K562 (cell line): ENCODE results near the gene SPSB1. TPM values are rescaled to one million over a fixed set of nuclear protein-coding genes. Genes with fewer than 3 reads are reported as not detected.

ENCODE experiments used
- ATAC-seq: fragments of 200-7000 bp; cut with Tn5 transposase; 3 replicates; pipeline ENCODE4 v1.9.1; 2020; ENCODE audit warnings: moderate library complexity
- BruUV-seq: library from RNA; stranded (reverse); fragments of 400-500 nt; replicated peaks from 2 replicates; lab custom pipeline; 2021; lab: Mats Ljungman, UMichigan
- CTCF ChIA-PET: fragments of 300-600 bp; formaldehyde crosslinking; extraction: SDS; loops from one replicate; lab custom pipeline; 2021; ENCODE audit warnings: low intra/inter-chr PET ratio; lab: Yijun Ruan, JAX
- POLR2A ChIA-PET: fragments of 300-600, 350-650 bp; sonication (Branson Sonifier 250); formaldehyde crosslinking; extraction: SDS; loops from one replicate; lab custom pipeline; 2021; ENCODE audit warnings: antibody characterized with exemption, inconsistent platforms; lab: Yijun Ruan, JAX
- DNase-seq, 4 experiments: peaks; one replicate each; pipeline versions ENCODE4 v3.0.0 to v3.0.0-alpha.2; 2011 to 2018; ENCODE audit warnings: low spot score in 3 of 4, mixed read lengths in 3 of 4; ENCODE audit errors: extremely low read depth in 1 of 4
- FAIRE-seq: peaks from 2 replicates; lab custom pipeline; 2011; peaks lifted over from hg19 to GRCh38; lab: Jason Lieb, UNC
- H2AFZ ChIP-seq: 2 replicates; pipeline ENCODE4 v1.6.0; 2011; ENCODE audit warnings: low read depth, low read length, control low read depth, inconsistent platforms
- H3K27ac ChIP-seq: fragments of 200-600 bp; 3 replicates; pipeline ENCODE4 v1.8.0; 2011; ENCODE audit warnings: low read depth, mild to moderate bottlenecking, control low read depth, inconsistent platforms, low read length, moderate library complexity, mixed read lengths; ENCODE audit errors: extremely low read depth
- H3K27me3 ChIP-seq, 2 experiments: fragments of 300-600 bp in 1 of 2; 2 replicates in 1 of 2; 3 replicates in 1 of 2; pipeline versions ENCODE4 v1.6.0 to v1.8.0; 2011; ENCODE audit warnings: inconsistent platforms in 2 of 2, low read length in 2 of 2, mild to moderate bottlenecking in 1 of 2, mixed read lengths in 1 of 2, moderate library complexity in 1 of 2; ENCODE audit not compliant: control insufficient read depth in 2 of 2, insufficient read depth in 2 of 2
- H3K36me3 ChIP-seq: fragments of 300-600 bp; 3 replicates; pipeline ENCODE4 v1.8.0; 2011; ENCODE audit warnings: mild to moderate bottlenecking, low read length, inconsistent platforms; ENCODE audit not compliant: control insufficient read depth, insufficient read depth
- H3K4me1 ChIP-seq, 2 experiments: fragments of 200-600 bp in 1 of 2; replicated peaks in 1 of 2; 2 replicates in 1 of 2; 3 replicates in 1 of 2; pipeline versions ENCODE4 v1.5.1 to v1.8.0; 2011; ENCODE audit warnings: inconsistent platforms in 2 of 2, low read length in 2 of 2, mild to moderate bottlenecking in 1 of 2, mixed read lengths in 1 of 2, moderate library complexity in 1 of 2; ENCODE audit not compliant: control insufficient read depth in 2 of 2, insufficient read depth in 2 of 2
- H3K4me2 ChIP-seq: 2 replicates; pipeline ENCODE4 v1.6.1; 2011; ENCODE audit warnings: low read length, control low read depth, inconsistent platforms, mixed read lengths; ENCODE audit not compliant: insufficient read depth
- H3K4me3 ChIP-seq: fragments of 200-600 bp; sonication (generic), shearing (Covaris generic); 2 replicates; pipeline ENCODE4 v1.5.1; 2016; ENCODE audit warnings: control low read depth, inconsistent platforms
- H3K79me2 ChIP-seq: fragments of 200-600 bp; 3 replicates; pipeline ENCODE4 v1.8.0; 2011; ENCODE audit warnings: low read length, inconsistent platforms; ENCODE audit not compliant: control insufficient read depth, insufficient read depth
- H3K9ac ChIP-seq, 2 experiments: 2 replicates each; pipeline versions ENCODE4 v1.6.0 to v1.6.1; 2011; ENCODE audit warnings: low read depth in 2 of 2, low read length in 2 of 2, control low read depth in 1 of 2, inconsistent platforms in 1 of 2, mild to moderate bottlenecking in 1 of 2, mixed read lengths in 1 of 2; ENCODE audit not compliant: insufficient read depth in 1 of 2
- H3K9me1 ChIP-seq: one replicate; pipeline ENCODE4 v1.6.0; 2011; ENCODE audit warnings: inconsistent platforms, mild to moderate bottlenecking, low read length, moderate library complexity; ENCODE audit not compliant: control insufficient read depth, insufficient read depth
- H3K9me3 ChIP-seq: replicated peaks from 2 replicates; pipeline ENCODE4 v1.5.1; 2011; ENCODE audit warnings: low read depth, low read length, inconsistent platforms; ENCODE audit not compliant: control insufficient read depth, insufficient read depth
- H4K20me1 ChIP-seq: replicated peaks from 2 replicates; pipeline ENCODE4 v1.6.1; 2011; ENCODE audit warnings: low read length, inconsistent platforms, mixed read lengths; ENCODE audit not compliant: control insufficient read depth, insufficient read depth
- ATF1 ChIP-seq, 2 experiments: fragments of 450-650 bp in 1 of 2; IDR thresholded peaks; 2 replicates each; pipeline ENCODE4 v1.6.1; 2016; ENCODE audit warnings: missing compliant biosample characterization in 1 of 2, missing genetic modification characterization in 1 of 2
- BCOR ChIP-seq: fragments of 450-650 bp; IDR thresholded peaks from 2 replicates; pipeline ENCODE4 v1.6.1; 2016
- BHLHE40 ChIP-seq: IDR thresholded peaks from 2 replicates; pipeline ENCODE4 v1.6.1; 2011; ENCODE audit warnings: low read length, improper control_type of control experiment
- C11orf30 ChIP-seq: fragments of 450-650 bp; IDR thresholded peaks from 2 replicates; pipeline ENCODE4 v1.6.1; 2016; ENCODE audit warnings: low read depth, mild to moderate bottlenecking
- MAFG ChIP-seq: fragments of 450-650 bp; conservative IDR thresholded peaks from 2 replicates; pipeline ENCODE4 v1.6.1; 2016; ENCODE audit warnings: missing genetic modification characterization, missing compliant biosample characterization
- MAFK ChIP-seq: IDR thresholded peaks from 2 replicates; pipeline ENCODE4 v1.6.1; 2011; ENCODE audit warnings: low read length, improper control_type of control experiment
- NFE2 ChIP-seq: IDR thresholded peaks from 2 replicates; pipeline ENCODE4 v1.6.1; 2014; ENCODE audit warnings: antibody characterized with exemption, low read depth
- NFIC ChIP-seq: fragments of 450-650 bp; IDR thresholded peaks from 2 replicates; pipeline ENCODE4 v1.6.1; 2017; ENCODE audit warnings: mild to moderate bottlenecking, inconsistent platforms
- RBM25 ChIP-seq: fragments of 200-400 bp; formaldehyde crosslinking; IDR thresholded peaks from 2 replicates; pipeline ENCODE4 v1.6.1; 2018; ENCODE audit warnings: low read length, low read depth, moderate library complexity; ENCODE audit not compliant: severe bottlenecking
- ZKSCAN3 ChIP-seq: fragments of 250-450 bp; sonication (Bioruptor Pico); IDR thresholded peaks from 2 replicates; pipeline ENCODE4 v1.4.0; 2020
- ZNF316 ChIP-seq: fragments of 450-650 bp; IDR thresholded peaks from 2 replicates; pipeline ENCODE4 v1.6.1; 2016
- WGBS: fragments of 100-300 bp; shearing (Covaris generic); methylation state at CpG from one replicate; pipeline ENCODE4 v1.1.6; 2016; ENCODE audit warnings: low coverage, mixed read lengths; ENCODE audit not compliant: insufficient coverage; ENCODE audit errors: missing lambda C conversion rate; 5-methylcytosine and 5-hydroxymethylcytosine counted together
- in situ Hi-C: fragments of 300-500 bp; cut with MboI; formaldehyde crosslinking; loops from 4 replicates; pipeline ENCODE4 v1.15.0; 2018; ENCODE audit warnings: inconsistent platforms, mixed read lengths
- intact Hi-C: fragments of 100-400 bp; cut with micrococcal nuclease; formaldehyde crosslinking; loops from 2 replicates; pipeline ENCODE4 v1.14.2; 2022
- polyA plus RNA-seq, 8 experiments: library from polyadenylated mRNA; depleted of rRNA in 4 of 8; stranded (reverse) in 5 of 8; unstranded in 3 of 8; fragments of >200 nt; fragmentation: Nextera tagmentation in 2 of 8; fragmentation: Illumina TruSeq in 1 of 8; extraction: Ambion mirVana in 2 of 8; extraction: Trizol in 1 of 8; gene quantifications; 2 replicates each; pipeline versions ENCODE4 v1.2.1 to v1.2.3, GENCODE V29; 2011 to 2014; ENCODE audit warnings: inconsistent platforms in 1 of 8, missing spikeins in 1 of 8
- total RNA-seq, 7 experiments: library from RNA; depleted of rRNA in 6 of 7; stranded (reverse); fragments of >200 nt in 6 of 7; fragmentation: Illumina TruSeq in 2 of 7; extraction: Trizol in 2 of 7; gene quantifications; 2 replicates each; pipeline versions ENCODE4 v1.2.1 to v1.2.3, GENCODE V29; 2011 to 2021; ENCODE audit warnings: low replicate concordance in 1 of 7
- TF ChIP-seq, protein P1 (sequence below): sonication (generic); formaldehyde crosslinking; IDR thresholded peaks from 2 replicates; pipeline ENCODE4 v1.5.0; 2020; ENCODE audit warnings: missing genetic modification reagents
- TF ChIP-seq, protein P2 (sequence below): IDR thresholded peaks from 2 replicates; pipeline ENCODE4 v1.6.1; 2012; ENCODE audit warnings: low read depth, low read length, improper control_type of control experiment, borderline replicate concordance
- TF ChIP-seq, protein P3 (sequence below): sonication (generic); formaldehyde crosslinking; IDR thresholded peaks from 2 replicates; pipeline ENCODE4 v1.9.0; 2022; ENCODE audit warnings: mild to moderate bottlenecking, missing genetic modification reagents
- TF ChIP-seq, protein P4 (sequence below): fragments of 450-650 bp; formaldehyde crosslinking; IDR thresholded peaks from 2 replicates; pipeline ENCODE4 v1.4.0; 2020; ENCODE audit warnings: mild to moderate bottlenecking, mixed read lengths

SPSB1 gene
- total and polyA plus RNA-seq, 9 of the 15 experiments (the other 6 are each of a cell fraction or from before 2014, with no cell fraction given), result 0.06 to 0.35 (median 0.14) TPM; not detected in 6

DNA sequence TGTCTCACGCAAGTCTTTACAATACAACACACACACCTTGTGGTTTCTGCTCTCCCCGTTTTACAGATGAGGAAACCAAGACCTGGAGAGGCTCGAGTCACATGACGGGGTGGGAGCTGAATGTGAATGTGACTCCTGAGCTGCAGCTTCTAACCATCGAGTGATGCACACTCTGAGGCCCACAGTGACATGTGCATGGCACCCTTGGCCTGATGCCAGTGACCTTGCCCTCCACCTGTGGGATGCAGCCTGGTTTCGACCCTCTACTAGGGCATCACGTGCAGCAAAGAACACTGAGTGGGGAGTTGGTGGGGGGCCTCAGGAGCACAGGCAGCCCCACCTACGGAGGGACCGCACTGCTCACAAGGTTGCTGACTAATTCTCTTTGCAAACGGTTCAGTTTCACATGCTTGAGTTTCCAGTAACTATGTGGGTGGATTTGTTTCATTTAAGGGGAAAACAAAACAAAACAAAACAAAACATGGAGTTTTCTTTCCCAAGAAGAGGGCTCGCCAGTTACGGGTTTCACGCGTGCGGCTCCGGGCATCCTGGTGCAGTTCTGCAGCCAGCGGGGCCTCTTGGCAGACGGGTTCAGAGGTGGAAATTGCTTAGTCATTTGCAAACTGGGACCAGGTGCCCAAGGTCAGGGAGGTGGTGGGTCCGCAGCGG, 22.9 kb downstream of the SPSB1 start:
- peaks cover 26% of the 10 kb centered on the region for H4K20me1 ChIP-seq
- peaks cover 48 to 94% of the 10 kb centered on the region in 2 experiments; a peak in 4 of 5 replicates for H3K27me3 ChIP-seq
- BruUV-seq, result no TSS peak
- ATAC-seq (no peak), DNase-seq (no peak), FAIRE-seq (no peak)
- 13% methylated on average over 20 of the region's 20 CpGs for WGBS
- ChIA-PET POLR2A (interaction anchor here (0.6 kb wide), 1 partner anchor 289 kb away, joined by 3 read pairs; no protein-coding TSS in a partner anchor), CTCF (no interaction called here)
- H3K4me2 ChIP-seq, result no peak overlapping the region
- no peak overlapping the region for H3K4me3 ChIP-seq
- H3K4me1 ChIP-seq, result peaks cover 0 to 26% of the 10 kb centered on the region in 2 experiments; a peak in 4 of 5 replicates
- TF ChIP-seq RBM25, result peak; percentile 26
- TF ChIP-seq MAFK, result no peak
- TF ChIP-seq, protein P1, sequence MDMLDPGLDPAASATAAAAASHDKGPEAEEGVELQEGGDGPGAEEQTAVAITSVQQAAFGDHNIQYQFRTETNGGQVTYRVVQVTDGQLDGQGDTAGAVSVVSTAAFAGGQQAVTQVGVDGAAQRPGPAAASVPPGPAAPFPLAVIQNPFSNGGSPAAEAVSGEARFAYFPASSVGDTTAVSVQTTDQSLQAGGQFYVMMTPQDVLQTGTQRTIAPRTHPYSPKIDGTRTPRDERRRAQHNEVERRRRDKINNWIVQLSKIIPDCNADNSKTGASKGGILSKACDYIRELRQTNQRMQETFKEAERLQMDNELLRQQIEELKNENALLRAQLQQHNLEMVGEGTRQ, result peak; percentile 29; the same call in 1 of the 2 replicates
- no peak for TF ChIP-seq ATF1 (CRISPR knock-in tag; IDR thresholded peaks at IDR 0.05)
- 0 out of 2 replicates have a peak, but pooled peaks have one; percentile 13 for TF ChIP-seq ATF1 (tag; IDR thresholded peaks at IDR 0.05)
- peak; percentile 47 for TF ChIP-seq NFE2
- peak; percentile 16; the same call in 1 of the 2 replicates for TF ChIP-seq BCOR
- TF ChIP-seq MAFG, result peak; percentile 57; the same call in 1 of the 2 replicates
- TF ChIP-seq C11orf30, result peak; percentile 58
- peak; percentile 27; the same call in 1 of the 2 replicates for TF ChIP-seq ZNF316
- peak; percentile 85 for TF ChIP-seq NFIC
- peak; percentile 19; the same call in 1 of the 2 replicates for TF ChIP-seq BHLHE40
- TF ChIP-seq, protein P2, sequence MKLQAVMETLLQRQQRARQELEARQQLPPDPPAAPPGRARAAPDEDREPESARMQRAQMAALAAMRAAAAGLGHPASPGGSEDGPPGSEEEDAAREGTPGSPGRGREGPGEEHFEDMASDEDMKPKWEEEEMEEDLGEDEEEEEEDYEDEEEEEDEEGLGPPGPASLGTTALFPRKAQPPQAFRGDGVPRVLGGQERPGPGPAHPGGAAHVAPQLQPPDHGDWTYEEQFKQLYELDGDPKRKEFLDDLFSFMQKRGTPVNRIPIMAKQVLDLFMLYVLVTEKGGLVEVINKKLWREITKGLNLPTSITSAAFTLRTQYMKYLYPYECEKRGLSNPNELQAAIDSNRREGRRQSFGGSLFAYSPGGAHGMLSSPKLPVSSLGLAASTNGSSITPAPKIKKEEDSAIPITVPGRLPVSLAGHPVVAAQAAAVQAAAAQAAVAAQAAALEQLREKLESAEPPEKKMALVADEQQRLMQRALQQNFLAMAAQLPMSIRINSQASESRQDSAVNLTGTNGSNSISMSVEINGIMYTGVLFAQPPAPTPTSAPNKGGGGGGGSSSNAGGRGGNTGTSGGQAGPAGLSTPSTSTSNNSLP, result no peak
- no peak for TF ChIP-seq ZKSCAN3 (CRISPR knock-in tag)
- TF ChIP-seq, protein P3, sequence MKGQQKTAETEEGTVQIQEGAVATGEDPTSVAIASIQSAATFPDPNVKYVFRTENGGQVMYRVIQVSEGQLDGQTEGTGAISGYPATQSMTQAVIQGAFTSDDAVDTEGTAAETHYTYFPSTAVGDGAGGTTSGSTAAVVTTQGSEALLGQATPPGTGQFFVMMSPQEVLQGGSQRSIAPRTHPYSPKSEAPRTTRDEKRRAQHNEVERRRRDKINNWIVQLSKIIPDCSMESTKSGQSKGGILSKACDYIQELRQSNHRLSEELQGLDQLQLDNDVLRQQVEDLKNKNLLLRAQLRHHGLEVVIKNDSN, result peak; percentile 44; the same call in 1 of the 2 replicates
- TF ChIP-seq, protein P4, sequence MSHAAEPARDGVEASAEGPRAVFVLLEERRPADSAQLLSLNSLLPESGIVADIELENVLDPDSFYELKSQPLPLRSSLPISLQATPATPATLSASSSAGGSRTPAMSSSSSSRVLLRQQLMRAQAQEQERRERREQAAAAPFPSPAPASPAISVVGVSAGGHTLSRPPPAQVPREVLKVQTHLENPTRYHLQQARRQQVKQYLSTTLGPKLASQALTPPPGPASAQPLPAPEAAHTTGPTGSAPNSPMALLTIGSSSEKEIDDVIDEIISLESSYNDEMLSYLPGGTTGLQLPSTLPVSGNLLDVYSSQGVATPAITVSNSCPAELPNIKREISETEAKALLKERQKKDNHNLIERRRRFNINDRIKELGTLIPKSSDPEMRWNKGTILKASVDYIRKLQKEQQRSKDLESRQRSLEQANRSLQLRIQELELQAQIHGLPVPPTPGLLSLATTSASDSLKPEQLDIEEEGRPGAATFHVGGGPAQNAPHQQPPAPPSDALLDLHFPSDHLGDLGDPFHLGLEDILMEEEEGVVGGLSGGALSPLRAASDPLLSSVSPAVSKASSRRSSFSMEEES (CRISPR knock-in tag), result peak; percentile 60
- in situ Hi-C loops (no loop called here), intact Hi-C loops (no loop called here)
- no peaks in the 10 kb centered on the region for H3K9me3 ChIP-seq
- H3K79me2 ChIP-seq, result no peaks in the 10 kb centered on the region
- H3K9me1 ChIP-seq, result no peaks in the 10 kb centered on the region
- no peak overlapping the region for H3K27ac ChIP-seq
- no peaks in the 10 kb centered on the region for H3K36me3 ChIP-seq
- H2AFZ ChIP-seq, result no peak overlapping the region
- H3K9ac ChIP-seq, result 0 out of 4 replicates have a peak overlapping the region, but pooled peaks of 1 of the 2 experiments have one; percentile 38
